HepG2 (cell line): Measurements from ENCODE around the gene RNF13.

ENCODE experiments used
- MTF1 ChIP-seq: sonication (generic); formaldehyde crosslinking; IDR thresholded peaks from 2 replicates; pipeline ENCODE4 v1.5.0; 2020; ENCODE audit warnings: missing genetic modification reagents
- PHF21A ChIP-seq: sonication (generic); formaldehyde crosslinking; IDR thresholded peaks from 2 replicates; pipeline ENCODE4 v1.5.0; 2020; ENCODE audit warnings: mild to moderate bottlenecking, missing genetic modification reagents
- TF ChIP-seq, protein P1 (sequence below): sonication (generic); formaldehyde crosslinking; IDR thresholded peaks from 2 replicates; pipeline ENCODE4 v1.5.0; 2020; ENCODE audit warnings: mild to moderate bottlenecking, missing genetic modification reagents, moderate library complexity
- TF ChIP-seq, protein P2 (sequence below): sonication (generic); formaldehyde crosslinking; IDR thresholded peaks from 2 replicates; pipeline ENCODE4 v1.8.0; 2022; ENCODE audit warnings: mild to moderate bottlenecking, missing genetic modification reagents

DNA sequence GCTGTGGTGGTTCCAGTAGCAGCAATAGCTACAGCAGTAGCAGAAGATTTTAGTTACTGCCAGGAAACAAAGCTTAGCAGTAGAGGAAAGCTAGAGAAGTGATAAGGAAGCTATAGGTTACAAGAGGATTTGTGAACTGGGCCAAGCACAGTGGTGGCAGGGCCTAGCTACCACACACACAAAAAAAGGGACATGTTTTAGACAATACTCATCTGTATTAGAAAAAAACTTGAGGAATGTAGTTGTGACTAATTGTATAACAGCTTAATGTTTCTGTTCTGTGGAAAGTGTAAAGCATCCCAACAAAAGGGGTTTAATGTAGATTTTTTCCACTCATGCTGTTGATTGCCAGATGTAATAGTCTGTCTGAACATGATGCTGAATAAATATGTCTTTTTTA lies 187.6 kb downstream of the RNF13 start:
- TF ChIP-seq, protein P1, sequence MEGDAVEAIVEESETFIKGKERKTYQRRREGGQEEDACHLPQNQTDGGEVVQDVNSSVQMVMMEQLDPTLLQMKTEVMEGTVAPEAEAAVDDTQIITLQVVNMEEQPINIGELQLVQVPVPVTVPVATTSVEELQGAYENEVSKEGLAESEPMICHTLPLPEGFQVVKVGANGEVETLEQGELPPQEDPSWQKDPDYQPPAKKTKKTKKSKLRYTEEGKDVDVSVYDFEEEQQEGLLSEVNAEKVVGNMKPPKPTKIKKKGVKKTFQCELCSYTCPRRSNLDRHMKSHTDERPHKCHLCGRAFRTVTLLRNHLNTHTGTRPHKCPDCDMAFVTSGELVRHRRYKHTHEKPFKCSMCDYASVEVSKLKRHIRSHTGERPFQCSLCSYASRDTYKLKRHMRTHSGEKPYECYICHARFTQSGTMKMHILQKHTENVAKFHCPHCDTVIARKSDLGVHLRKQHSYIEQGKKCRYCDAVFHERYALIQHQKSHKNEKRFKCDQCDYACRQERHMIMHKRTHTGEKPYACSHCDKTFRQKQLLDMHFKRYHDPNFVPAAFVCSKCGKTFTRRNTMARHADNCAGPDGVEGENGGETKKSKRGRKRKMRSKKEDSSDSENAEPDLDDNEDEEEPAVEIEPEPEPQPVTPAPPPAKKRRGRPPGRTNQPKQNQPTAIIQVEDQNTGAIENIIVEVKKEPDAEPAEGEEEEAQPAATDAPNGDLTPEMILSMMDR (CRISPR knock-in tag): no peak
- TF ChIP-seq MTF1 (no peak), PHF21A (no peak)
- TF ChIP-seq, protein P2, sequence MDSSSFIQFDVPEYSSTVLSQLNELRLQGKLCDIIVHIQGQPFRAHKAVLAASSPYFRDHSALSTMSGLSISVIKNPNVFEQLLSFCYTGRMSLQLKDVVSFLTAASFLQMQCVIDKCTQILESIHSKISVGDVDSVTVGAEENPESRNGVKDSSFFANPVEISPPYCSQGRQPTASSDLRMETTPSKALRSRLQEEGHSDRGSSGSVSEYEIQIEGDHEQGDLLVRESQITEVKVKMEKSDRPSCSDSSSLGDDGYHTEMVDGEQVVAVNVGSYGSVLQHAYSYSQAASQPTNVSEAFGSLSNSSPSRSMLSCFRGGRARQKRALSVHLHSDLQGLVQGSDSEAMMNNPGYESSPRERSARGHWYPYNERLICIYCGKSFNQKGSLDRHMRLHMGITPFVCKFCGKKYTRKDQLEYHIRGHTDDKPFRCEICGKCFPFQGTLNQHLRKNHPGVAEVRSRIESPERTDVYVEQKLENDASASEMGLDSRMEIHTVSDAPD (CRISPR knock-in tag): no peak
